ENCODE results near the gene SKOR1. TPM values are rescaled to one million over a fixed set of nuclear protein-coding genes. Genes with fewer than 3 reads are reported as not detected.
A peak's percentile ranks its signal among the peaks of the same experiment; 100 is the strongest.

SKOR1 gene
- total RNA-seq, 1 experiment from 2014 or later, result 0.13 TPM

DNA sequence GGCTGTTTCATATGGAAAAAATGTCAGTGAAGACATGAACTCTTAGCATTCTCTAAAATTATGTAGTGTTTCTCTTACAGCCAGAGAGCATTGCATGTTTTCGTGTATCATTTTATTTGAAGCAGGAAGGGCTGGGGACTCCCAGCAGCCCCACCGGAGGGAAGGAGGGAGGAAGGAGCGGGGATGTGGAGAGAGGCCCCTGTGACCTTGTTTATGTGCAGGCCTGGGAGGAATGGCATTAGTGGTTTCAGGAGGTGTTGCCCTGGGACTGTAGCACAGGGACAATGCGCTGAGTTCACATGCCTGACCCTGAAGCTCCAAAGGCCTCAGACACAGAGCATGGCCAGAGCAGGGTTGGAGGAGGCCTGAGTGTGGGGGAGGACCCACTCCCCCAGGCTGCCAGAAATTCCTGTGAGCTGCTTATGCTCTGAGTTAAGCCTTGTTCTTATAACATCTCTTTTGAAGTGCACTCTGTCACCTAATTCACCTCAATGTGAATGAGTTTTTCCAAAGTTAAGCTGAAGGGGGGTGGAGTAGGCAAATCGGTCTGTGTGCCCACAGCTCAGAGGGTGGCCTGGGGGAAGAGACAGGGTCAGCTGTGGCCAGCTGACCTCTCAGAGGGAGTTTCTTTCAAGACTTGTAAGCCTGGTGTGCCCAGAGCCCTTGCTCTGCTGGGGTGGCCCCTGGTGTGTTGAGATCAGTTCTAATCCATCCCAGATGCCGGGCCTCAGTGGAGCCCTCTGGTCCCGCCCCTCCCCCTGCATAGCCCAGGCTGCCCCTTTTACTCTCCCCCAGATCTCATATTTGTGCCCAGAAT lies 18.5 kb downstream of the SKOR1 start:
- Histone ChIP-seq H4K8ac (replicated peaks; ENCODE audit: insufficient read length, low read depth, low read length) (no peak overlapping the region), H3K4me2 (ENCODE audit: insufficient read depth, insufficient read length, low read length) (no peak overlapping the region), H3K4me1 (ENCODE audit: insufficient read depth, low read length) (peaks cover 4% of the 10 kb centered on the region; the same call in 1 of the 2 replicates), H2AFZ (ENCODE audit: low read length) (no peak overlapping the region), H2BK120ac (ENCODE audit: low read depth, low read length, poor library complexity, severe bottlenecking) (no peak overlapping the region), H2BK20ac (ENCODE audit: low read depth, low read length, poor library complexity, severe bottlenecking) (no peak overlapping the region), H3K4ac (ENCODE audit: low read depth, low read length) (no peak overlapping the region), H2BK12ac (ENCODE audit: insufficient read length, low read depth, low read length) (no peak overlapping the region), H3K27ac (ENCODE audit: insufficient read length, low read depth, low read length) (no peak overlapping the region), H2BK15ac (ENCODE audit: low read depth, low read length) (no peak overlapping the region), H2AK5ac (ENCODE audit: insufficient read length, low read length) (no peak overlapping the region), H3K9me3 (ENCODE audit: control insufficient read depth, low read depth, low read length) (no peaks in the 10 kb centered on the region), H3K23me2 (ENCODE audit: insufficient read length, low read depth, low read length, poor library complexity, severe bottlenecking) (peaks cover 10% of the 10 kb centered on the region), H3K9ac (ENCODE audit: extremely low read depth, insufficient read length, low read length) (no peak overlapping the region), H4K91ac (ENCODE audit: insufficient read length, low read depth, low read length) (no peak overlapping the region), H3K79me2 (ENCODE audit: insufficient read depth, low read length) (no peaks in the 10 kb centered on the region), H3K18ac (ENCODE audit: insufficient read length, low read depth, low read length) (no peak overlapping the region), H3K27me3 (ENCODE audit: insufficient read depth, low read length) (no peaks in the 10 kb centered on the region; the same call in 1 of the 2 replicates), H2BK5ac (ENCODE audit: insufficient read length, low read length) (no peak overlapping the region), H3K14ac (ENCODE audit: insufficient read depth, low read length) (no peak overlapping the region), H4K20me1 (ENCODE audit: control insufficient read depth, insufficient read depth, insufficient read length) (no peaks in the 10 kb centered on the region), H4K5ac (ENCODE audit: insufficient read length, low read depth, low read length) (no peak overlapping the region), H3K56ac (ENCODE audit: insufficient read length, low read depth, low read length) (no peak overlapping the region), H3T11ph (ENCODE audit: low read length) (no peak overlapping the region), H3K23ac (ENCODE audit: insufficient read length, low read depth, low read length) (no peak overlapping the region), H3K79me1 (ENCODE audit: insufficient read depth, low read depth, low read length, poor library complexity, severe bottlenecking) (no peaks in the 10 kb centered on the region)
- H3K36me3 Mint-ChIP-seq (ENCODE audit: insufficient read depth in 1 of 3, low read depth in 3 of 3), result no peaks in the 10 kb centered on the region
- TF ChIP-seq, protein P1, sequence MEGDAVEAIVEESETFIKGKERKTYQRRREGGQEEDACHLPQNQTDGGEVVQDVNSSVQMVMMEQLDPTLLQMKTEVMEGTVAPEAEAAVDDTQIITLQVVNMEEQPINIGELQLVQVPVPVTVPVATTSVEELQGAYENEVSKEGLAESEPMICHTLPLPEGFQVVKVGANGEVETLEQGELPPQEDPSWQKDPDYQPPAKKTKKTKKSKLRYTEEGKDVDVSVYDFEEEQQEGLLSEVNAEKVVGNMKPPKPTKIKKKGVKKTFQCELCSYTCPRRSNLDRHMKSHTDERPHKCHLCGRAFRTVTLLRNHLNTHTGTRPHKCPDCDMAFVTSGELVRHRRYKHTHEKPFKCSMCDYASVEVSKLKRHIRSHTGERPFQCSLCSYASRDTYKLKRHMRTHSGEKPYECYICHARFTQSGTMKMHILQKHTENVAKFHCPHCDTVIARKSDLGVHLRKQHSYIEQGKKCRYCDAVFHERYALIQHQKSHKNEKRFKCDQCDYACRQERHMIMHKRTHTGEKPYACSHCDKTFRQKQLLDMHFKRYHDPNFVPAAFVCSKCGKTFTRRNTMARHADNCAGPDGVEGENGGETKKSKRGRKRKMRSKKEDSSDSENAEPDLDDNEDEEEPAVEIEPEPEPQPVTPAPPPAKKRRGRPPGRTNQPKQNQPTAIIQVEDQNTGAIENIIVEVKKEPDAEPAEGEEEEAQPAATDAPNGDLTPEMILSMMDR (conservative IDR thresholded peaks at IDR 0.05), result no peak
- no peak for DNase-seq
- WGBS (ENCODE audit: extremely low coverage, insufficient read length, low lambda C conversion rate), result no CpG with 5 or more reads among the region's 7 CpGs
- H3K9me3 Mint-ChIP-seq, result peaks cover 4% of the 10 kb centered on the region in 2 experiments; a peak in 3 of 5 replicates
- H3K4me1 Mint-ChIP-seq, result peaks cover 50 to 51% of the 10 kb centered on the region in 2 experiments
- H3K27ac Mint-ChIP-seq, result peak overlapping the region in 1 of 3 experiments; percentile 64; a peak in 1 of 7 replicates
- H3K27me3 Mint-ChIP-seq (ENCODE audit: low read depth), result peaks cover 24% of the 10 kb centered on the region
- H3K4me3 Mint-ChIP-seq, result no peak overlapping the region
